GM12864 (cell line): ENCODE measurements around the gene TUBB2A.
"Not testable (repeated sequence)": the region's sequence is repeated elsewhere in the genome, so short reads cannot be mapped to it uniquely, and the experiment has no call there.

Source experiments
- DNase-seq: peaks from one replicate; pipeline ENCODE4 v3.0.0-alpha.2; 2011; ENCODE audit warnings: low read depth
- H3K4me3 ChIP-seq: 2 replicates; pipeline ENCODE4 v1.5.1; 2011; ENCODE audit warnings: mild to moderate bottlenecking, low read depth, low read length, control low read depth
- TF ChIP-seq, protein P1 (sequence below): IDR thresholded peaks from 2 replicates; pipeline ENCODE4 v1.5.1; 2011; ENCODE audit warnings: low read depth, mild to moderate bottlenecking, moderate library complexity, low read length, control low read depth, inconsistent platforms; ENCODE audit errors: missing control alignments

TUBB2A gene

DNA sequence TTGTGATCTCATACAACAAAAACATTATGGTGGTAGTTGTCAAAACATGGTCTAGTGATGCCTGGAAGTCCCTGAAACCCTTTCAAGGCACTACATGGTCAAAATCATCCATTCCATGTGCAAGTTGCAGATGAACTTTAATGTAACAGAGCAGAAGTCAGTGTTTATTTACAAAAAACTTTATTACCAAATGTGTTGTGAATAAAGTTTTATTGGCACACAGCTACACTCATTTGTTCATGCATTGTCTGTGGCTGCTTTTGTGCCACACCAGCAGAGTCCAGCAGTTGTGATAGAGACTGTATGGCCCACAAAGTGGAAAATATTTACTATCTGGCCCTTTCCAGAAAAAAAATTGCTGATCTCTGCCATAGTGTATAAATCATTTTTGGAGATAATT lies 43.3 kb upstream of the TUBB2A start:
- no peak for DNase-seq
- no peak overlapping the region for H3K4me3 ChIP-seq
- TF ChIP-seq, protein P1, sequence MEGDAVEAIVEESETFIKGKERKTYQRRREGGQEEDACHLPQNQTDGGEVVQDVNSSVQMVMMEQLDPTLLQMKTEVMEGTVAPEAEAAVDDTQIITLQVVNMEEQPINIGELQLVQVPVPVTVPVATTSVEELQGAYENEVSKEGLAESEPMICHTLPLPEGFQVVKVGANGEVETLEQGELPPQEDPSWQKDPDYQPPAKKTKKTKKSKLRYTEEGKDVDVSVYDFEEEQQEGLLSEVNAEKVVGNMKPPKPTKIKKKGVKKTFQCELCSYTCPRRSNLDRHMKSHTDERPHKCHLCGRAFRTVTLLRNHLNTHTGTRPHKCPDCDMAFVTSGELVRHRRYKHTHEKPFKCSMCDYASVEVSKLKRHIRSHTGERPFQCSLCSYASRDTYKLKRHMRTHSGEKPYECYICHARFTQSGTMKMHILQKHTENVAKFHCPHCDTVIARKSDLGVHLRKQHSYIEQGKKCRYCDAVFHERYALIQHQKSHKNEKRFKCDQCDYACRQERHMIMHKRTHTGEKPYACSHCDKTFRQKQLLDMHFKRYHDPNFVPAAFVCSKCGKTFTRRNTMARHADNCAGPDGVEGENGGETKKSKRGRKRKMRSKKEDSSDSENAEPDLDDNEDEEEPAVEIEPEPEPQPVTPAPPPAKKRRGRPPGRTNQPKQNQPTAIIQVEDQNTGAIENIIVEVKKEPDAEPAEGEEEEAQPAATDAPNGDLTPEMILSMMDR, result no peak

GRCh38 chr6:3199382-3199781 lies 42.0 kb upstream of the TUBB2A start:
- TF ChIP-seq, protein P1, result no peak
- DNase-seq, result no peak
- no peak overlapping the region for H3K4me3 ChIP-seq

GRCh38 chr6:3197734-3198133 lies 40.4 kb upstream of the TUBB2A start:
- not testable (repeated sequence) for H3K4me3 ChIP-seq

GRCh38 chr6:3196770-3197169 lies 39.4 kb upstream of the TUBB2A start:
- no peak overlapping the region for H3K4me3 ChIP-seq
- DNase-seq, result no peak
- TF ChIP-seq, protein P1, result no peak

More at GRCh38 chr6:3197734-3198133, 40.4 kb upstream of the TUBB2A start:
- DNase-seq, result not testable (repeated sequence)

DNA sequence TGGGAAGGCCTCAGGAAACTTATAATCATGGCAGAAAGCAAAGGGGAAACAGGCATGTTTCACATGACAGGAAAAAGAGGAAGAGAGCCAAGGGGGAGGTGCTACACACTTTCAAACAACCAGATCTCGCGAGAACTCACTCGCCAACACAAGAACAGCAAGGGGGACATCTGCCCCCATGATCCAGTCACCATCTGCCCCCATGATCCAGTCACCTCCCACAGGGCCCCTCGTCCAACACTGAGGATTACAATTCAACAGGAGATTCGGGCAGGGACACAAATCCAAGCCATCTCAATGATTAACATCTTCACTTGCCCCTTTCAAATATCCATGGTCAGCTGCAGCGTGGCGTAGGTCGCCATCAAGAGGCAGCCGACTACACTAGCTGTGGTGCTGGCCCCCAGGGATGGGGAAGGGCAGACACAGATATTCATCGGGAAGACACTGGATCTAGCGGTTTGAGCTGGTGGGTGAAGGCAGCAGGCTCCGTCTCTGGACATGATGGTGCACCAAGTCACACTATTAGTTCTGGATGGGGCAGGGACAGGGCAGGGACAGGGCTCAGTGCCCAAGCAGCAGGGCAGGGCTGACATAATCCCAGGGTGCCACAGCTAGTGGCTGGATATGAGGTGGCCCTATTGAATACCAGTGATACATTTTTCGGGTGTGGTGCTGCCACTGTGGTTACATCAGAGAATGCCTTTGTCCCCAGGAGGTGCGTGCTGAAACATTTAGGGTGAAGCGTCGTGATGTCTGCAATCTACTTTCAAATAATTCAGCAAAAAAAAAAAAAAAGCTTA lies 38.6 kb upstream of the TUBB2A start:
- no peak for DNase-seq
- no peak overlapping the region for H3K4me3 ChIP-seq
- TF ChIP-seq, protein P1, result no peak

DNA sequence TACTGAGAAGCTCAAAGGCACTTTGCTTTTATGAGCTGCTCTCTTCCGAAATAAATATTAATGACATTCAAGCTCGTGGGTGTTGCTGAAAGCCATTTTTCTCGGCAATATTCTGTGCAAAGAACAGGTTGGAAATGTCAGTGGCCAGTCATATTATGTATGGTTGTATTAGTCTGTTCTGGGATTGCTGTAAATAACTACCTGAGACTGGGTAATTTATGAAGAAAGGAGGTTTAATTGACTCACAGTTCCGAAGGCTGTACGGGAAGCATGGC lies 38.0 kb upstream of the TUBB2A start:
- no peak for DNase-seq
- TF ChIP-seq, protein P1, result no peak
- H3K4me3 ChIP-seq, result no peak overlapping the region

DNA sequence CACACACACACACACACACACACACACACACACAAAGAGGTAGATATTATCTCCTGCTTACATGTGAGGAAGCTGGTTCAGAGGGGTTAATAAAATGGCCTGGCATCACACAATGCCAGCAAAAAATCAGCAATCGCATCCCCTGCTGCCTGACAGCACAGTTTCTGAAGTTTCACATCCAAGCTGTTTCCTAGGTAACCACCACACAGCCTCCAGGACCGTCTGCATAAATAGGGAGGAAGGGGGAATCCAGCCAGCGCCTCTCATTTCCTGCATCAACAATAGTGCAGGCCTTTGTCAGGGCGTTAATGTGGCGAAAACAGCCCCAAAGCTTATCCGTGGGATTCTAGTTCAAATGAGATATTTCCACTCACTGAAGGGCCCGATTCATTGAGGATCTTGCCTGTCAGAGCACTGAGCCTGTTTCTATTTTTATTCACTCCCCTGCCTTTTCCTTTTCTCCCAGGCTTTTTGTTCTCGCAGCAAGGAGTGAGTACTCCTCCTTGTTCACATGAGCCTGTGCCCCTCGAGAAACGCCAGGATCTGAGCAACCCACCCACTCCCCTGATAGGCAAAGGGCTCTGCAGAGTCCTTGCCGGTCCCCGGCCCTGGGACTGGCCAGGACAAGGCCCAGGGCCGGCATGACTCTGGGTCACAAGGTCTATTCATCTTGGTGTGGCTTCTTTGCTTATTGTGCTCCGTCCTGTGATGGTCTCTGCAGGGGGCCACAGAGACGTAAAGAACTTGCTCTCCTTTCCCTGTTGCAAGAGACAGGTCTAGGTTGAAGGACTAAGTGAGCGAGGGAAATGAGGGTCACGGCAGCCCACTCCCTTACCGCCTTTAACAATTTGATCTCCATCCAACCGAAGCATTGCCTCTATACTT lies 37.4 kb upstream of the TUBB2A start:
- DNase-seq, result no peak
- TF ChIP-seq, protein P1, result no peak
- H3K4me3 ChIP-seq, result no peak overlapping the region
